Stimulated activated CD4-positive, alpha-beta T cell treated with anti-CD3 and anti-CD28 coated beads, Interleukin-12 subunit alpha, Interleukin-12 subunit beta, amount 100 ng/mL, for 4 hours (primary cell): ENCODE measurements around the gene ZMYND8.
"Not testable (repeated sequence)": the region's sequence is repeated elsewhere in the genome, so short reads cannot be mapped to it uniquely, and the experiment has no call there.

Experiments
- DNase-seq: peaks from one replicate; pipeline ENCODE4 v3.0.0-alpha.2; 2020

The ZMYND8 gene

GRCh38 chr20:47356526-47357295 lies at the start of gene ZMYND8:
TSS of gene ZMYND8 (minus strand) at chr20:47356699. CDS start at chr20:47356670, 29 bp downstream.
- peak; percentile 87 for DNase-seq

DNA sequence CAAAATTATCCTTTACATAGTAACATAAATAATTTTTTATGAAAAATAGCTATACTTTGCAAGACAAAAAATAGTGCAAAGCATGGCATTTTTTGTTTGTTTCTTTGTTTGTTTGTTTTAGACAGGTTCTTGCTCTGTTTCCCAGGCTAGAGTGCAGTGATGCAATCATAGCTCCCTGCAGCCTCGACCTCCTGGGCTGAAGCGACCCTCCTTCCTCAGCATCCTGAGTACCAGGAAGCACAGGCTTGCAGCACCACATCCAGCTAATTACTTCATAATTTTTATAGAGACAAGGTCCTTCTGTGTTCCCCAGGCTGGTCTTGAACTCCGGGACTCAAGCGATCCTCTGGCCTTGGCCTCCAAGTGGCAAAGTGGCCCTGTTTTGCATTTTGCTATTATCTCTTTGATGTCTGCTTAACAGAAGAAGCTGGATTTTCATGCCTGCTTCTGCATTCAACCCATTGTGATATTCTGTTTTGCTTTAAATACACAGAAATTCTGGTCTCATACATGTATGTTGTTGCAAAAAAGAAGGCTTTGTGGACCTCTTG lies 49.4 kb upstream of the ZMYND8 start:
- no peak for DNase-seq

GRCh38 chr20:47400685-47401084 lies 44.2 kb upstream of the ZMYND8 start:
- DNase-seq, result no peak

DNA sequence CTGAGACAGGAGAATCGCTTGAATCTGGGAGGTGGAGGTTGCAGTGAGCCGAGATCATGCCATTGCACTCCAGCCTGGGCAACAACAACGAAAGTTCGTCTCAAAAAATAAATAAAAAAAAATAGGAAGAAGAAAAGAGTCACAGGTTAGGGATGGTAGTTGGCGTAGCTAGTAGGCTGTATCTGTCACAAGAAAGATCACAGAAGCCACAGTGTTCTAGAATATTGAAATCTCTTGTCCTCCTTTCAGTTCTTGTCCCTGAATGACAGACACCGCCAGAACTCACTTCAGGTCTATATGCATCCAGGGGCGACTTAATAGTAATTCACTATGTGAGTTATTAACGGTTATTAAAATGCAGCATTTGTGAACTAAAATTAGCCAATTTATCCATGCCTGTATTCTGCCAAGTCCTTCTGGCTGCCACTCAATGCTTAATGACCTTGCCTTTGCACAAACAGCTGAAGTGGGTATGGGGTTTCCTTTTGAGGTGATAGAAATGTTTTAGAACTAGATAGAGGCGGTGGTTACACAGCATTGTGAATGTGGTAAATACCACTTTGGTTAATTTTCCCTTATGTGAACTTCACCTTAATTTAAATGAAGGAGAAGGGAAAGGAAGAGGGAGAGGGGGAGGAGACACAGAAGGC lies 41.3 kb upstream of the ZMYND8 start:
- no peak for DNase-seq

DNA sequence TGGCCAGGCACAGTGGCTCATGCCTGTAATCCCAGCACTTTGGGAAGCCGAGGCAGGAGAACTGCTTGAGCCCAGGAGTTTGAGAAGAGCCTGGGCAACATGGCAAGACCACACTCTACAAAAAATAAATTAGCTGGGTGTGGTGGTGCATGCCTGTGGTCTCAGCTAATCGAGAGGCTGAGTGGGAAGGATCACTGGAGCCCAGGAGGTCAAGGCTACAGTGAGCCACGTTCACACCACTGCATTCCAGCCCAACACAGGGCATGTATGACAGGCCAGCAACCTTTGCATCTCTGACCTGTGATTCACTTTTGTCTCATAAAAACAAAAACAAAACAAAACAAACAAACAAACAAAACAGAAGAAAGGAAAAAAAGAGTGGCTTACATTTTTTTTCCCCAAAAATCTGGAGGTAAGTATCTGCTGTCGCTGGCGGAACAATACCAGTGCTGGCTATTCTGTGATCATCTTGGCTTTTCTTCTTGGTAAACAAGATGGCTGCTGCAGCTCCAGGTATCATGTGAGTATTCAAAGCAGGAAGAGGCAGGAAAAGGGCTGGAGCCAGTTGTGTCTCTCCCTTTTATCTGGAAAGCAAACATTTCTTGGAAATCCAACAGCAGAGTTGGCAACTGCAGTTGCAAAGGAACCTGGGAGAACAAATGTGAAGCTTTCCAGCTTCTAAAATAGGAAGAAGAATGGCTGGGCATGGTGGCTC lies 40.4 kb upstream of the ZMYND8 start:
- DNase-seq, result no peak

DNA sequence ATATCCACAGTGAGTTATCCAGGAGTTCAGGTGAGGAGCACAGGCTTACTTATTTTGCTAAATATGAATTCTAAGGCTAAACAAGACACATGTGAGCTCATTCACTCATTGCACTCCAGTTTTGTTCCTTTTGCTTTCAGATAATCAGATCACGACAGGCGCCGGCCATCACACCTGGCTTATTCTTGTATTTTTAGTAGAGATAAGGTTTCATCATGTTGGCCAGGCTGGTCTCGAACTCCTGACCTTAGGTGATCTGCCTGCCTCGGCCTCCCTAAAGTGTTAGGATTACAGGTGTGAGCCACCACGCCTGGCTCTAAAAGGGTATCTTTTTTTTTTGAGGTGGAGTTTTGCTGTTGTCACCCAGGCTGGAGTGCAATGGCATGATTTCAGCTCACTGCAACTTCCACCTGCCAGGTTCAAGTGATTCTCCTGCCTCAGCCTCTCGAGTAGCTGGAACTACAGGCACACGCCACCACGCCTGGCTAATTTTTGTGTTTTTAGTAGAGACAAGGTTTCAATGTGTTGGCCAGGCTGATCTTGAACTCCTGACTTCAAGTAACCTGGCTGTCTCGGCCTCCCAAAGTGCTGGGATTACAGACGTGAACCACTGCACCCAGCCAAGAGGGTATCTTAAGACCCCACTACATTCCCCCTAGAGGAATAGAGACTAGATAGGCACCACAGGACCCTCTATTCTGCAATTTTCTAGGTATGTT lies 37.5 kb upstream of the ZMYND8 start:
- DNase-seq, result not testable (repeated sequence)

- DNase-seq, result no peak
Observed at GRCh38 chr20:47392721-47393073, 36.2 kb upstream of the ZMYND8 start.

DNA sequence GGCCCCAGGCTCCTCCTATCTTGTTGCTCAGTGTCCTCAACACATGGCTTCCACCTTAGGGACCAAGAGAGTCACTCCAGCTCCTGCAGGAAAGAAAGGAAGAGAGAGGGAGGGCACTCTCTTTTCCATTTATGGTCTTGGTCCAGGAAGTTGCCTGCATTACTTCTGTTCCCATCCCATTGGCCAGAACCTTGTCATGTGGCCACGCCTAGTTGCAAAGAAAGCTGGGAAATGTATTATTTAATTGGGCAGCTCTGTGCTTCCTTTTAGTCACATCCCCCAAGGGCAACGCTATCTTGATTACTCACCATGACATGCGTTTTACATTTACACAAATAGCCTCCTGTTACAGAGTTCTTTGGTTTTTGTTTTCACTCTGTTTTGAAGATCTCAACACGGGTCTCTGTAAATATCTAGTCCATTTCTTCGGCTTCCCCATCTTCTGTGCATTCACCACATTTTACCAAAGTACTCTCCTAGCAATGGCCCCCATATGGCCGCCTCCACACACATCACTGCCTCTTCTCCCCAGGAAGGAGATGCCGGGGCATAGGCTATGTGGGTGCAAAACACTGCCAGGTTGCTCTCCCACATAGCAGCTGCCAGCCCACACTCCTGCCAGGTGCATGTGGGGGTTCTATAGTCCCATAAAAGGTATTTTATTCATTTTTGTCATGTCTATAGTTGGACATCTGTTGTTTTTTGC lies 35.7 kb upstream of the ZMYND8 start:
- no peak for DNase-seq

DNA sequence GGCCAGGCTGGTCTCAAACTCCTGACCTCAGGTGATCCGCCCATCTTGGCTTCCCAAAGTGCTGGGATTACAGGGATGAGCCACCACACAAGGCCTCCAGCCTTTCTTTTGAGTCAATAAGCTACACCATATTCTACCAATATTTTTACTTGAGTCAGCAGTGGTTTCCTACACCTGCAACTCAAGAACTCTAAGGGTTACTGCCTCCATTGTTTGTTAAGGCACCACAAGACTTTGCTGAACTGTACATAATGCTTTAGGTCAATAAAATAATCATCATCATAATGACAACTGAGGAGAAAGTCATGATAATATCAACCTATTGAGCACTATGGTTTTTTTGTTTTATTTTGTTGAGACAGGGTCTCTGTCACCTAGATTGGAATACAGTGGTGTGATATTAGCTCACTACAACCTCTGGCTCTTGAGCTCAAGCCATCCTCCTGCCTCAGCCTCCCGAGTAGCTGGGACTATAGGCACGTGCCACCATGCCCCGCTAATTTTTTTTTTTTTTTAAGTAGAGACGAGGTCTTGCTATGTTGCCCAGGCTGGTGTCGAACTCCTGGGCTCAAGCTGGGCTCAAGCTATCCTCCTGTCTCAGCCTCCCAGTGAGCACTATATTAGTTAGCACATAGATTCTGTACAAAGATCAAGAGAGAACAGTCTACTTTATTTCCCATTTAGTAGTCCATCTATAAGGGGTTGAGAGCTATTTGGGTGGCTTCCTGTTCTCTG lies 34.9 kb upstream of the ZMYND8 start:
- DNase-seq, result no peak

- DNase-seq, result no peak
Observed at GRCh38 chr20:47389867-47390347, 33.4 kb upstream of the ZMYND8 start.

- not testable (repeated sequence) for DNase-seq
Observed at GRCh38 chr20:47385968-47386367, 29.5 kb upstream of the ZMYND8 start.

DNA sequence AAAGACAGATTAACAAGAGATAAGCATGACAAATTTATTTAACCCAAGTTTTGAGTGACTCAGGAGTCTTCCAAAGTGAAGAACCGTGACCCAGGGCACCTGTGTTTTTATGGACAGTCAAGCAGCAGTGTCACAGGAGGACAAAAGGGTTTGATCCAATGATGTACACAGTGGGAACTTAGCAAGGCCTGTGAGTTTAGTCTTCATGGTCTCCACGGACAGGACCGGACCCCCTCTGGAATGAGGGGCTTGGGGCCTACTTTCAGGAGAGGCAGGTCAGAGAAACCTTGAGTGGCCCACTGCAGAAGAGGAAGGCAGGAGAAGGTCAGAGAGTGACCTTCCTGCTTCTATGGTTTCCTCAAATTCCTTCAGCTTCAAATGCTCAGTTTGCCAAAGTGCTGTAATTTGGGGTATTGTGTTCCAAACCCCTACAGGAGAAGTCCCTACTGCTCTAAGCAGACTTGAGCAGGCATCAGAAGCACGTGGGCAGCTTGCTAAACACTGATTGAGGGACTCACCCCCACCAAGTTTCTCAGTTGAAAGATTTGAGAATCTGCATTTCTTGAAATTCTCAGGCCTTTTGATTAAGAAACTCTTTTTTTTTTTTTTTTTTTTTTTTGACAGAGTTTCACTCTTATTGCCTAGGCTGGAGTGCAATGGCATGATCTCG lies 26.4 kb upstream of the ZMYND8 start:
- no peak for DNase-seq

- no peak for DNase-seq
Observed at GRCh38 chr20:47380481-47380880, 24.0 kb upstream of the ZMYND8 start.

DNA sequence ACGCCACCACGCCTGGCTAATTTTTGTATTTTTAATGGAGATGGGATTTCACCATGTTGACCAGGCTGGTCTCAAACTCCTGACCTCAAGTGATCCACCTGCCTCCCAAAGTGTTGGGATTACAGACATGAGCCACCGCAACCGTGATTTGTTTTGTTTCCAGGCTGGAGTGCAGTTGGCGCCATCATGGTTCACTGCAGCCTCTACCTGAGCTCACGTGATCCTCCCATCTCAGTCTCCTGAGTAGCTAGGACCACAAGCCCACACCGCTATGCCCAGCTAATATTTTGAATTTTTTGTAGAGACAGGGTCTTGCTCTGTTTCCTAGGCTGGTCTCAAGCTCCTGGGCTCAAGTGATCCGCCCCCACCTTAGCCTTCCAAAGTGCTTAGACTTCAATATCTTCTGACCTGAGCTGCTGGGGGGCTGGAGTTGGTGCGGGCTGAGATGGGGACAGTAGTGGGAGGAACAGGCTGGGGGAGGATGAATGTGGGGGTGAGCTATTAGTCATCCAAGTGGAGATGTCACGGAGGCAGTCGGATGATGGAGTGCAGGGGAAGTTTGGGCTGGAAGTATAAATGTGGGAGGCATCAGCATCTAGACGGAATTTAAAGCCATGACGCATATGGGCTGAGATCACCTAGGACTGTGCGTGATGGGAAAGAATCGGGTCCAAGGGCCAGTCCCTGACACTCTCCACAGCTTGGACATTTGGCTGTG lies 23.1 kb upstream of the ZMYND8 start:
- no peak for DNase-seq

DNA sequence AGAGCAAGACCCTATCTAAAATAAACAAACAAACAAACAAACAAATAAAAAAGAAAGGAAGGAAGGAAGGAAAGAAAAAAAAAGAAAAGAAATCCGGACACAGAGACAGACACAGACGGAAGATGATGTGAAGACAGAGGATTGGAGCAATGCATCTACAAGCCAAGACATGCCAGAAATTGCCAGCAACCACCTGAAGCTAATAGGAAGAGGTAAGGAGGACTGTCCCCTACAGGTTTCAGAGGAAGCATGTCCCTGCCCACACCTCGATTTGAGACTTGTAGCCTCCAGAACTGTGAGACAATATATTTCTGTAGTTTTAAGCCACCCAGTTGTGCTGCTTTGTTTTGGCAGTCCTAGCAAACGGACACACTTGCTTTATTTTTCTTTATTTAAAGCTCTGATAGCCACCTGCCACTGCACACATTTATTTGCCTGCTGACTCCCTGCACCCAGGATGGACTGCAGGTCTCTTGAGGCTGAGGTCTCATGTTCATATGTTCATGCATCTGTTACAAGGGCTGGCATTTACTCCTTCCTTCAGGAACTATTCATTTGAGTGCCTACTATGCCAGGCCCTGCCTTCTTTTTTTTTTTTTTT lies 20.7 kb upstream of the ZMYND8 start:
- no peak for DNase-seq

DNA sequence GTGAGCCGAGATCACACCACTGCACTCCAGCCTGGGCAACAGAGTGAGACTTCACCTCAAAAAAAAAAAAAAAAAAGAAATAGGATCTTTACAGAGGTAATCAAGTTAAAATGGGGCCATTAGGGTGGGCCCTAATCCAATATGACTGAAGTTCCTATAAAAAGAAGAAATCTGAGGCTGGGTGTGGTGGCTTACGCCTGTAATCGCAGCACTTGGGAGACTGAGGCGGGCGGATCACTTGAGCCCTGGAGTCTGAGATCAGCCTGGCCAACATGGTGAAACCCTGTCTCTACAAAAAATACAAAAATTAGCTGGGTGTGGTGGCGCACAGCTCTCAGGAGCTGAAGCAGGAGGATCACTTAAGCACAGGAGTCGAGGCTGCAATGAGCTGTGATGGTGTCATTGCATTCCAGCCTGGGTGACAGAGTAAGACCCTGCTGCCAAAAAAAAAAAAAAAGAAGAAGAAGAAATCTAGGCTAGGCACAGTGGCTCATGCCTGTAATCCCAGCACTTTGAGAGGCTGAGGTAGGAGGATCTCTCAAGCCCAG lies 19.7 kb upstream of the ZMYND8 start:
- DNase-seq, result not testable (repeated sequence)

GRCh38 chr20:47374121-47374520 lies 17.6 kb upstream of the ZMYND8 start:
- DNase-seq, result not testable (repeated sequence)

DNA sequence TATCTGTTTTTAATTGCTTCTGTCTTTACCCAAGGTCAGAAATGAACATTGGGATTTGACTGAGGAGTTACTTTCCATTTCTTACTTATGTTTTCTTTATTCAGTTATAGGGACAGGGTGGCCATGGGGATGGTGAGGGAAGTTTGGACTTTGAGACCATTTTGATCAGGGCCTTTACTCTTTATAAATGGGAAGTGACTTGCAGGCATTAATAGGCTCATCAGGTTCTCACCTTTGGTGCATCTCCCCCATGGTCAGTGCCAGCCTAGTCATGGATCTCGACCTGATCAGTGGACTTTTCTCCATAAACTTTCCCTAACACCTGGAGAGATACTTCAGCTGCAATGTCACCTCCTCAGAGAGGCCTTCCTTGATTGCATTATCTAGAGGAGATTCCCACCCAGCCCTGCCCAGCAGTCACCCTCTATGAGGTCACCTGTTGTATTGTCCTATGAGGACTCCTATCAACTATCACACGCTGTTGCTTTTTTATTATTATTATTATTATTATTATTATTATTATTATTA lies 16.8 kb upstream of the ZMYND8 start:
- no peak for DNase-seq
